ENCODE data around the gene RASGRP1. TPM values are rescaled to one million over a fixed set of nuclear protein-coding genes. Genes with fewer than 3 reads are reported as not detected.
"Not testable (repeated sequence)": the region's sequence is repeated elsewhere in the genome, so short reads cannot be mapped to it uniquely, and the experiment has no call there.

The RASGRP1 gene
- 0.37 and 0.51 TPM in 2 replicates for total RNA-seq

- DNase-seq = peak; percentile 64
These were observed at the start of gene RASGRP1 for GRCh38 chr15:38564557-38565286. RASGRP1 (minus strand) TSS chr15:38564814; CDS start chr15:38564628, 186 bp downstream.

- DNase-seq = no peak
These were observed 48.5 kb upstream of the RASGRP1 start for GRCh38 chr15:38613085-38613484.

GRCh38 chr15:38612159-38612863 lies 47.7 kb upstream of the RASGRP1 start:
- DNase-seq = no peak

- DNase-seq = no peak
These were observed 46.6 kb upstream of the RASGRP1 start for GRCh38 chr15:38611228-38611627.

GRCh38 chr15:38610748-38611147 lies 46.1 kb upstream of the RASGRP1 start:
- DNase-seq = no peak

- no peak for DNase-seq
These were observed 44.6 kb upstream of the RASGRP1 start for GRCh38 chr15:38609097-38609738.

GRCh38 chr15:38608682-38609081 lies 44.1 kb upstream of the RASGRP1 start:
- no peak for DNase-seq

- no peak for DNase-seq
These were observed 41.1 kb upstream of the RASGRP1 start for GRCh38 chr15:38605744-38606143.

GRCh38 chr15:38603672-38604071 lies 39.1 kb upstream of the RASGRP1 start:
- no peak for DNase-seq

GRCh38 chr15:38602910-38603670 lies 38.5 kb upstream of the RASGRP1 start:
- no peak for DNase-seq

- DNase-seq = no peak
These were observed 35.6 kb upstream of the RASGRP1 start for GRCh38 chr15:38600236-38600635.

GRCh38 chr15:38598749-38599148 lies 34.1 kb upstream of the RASGRP1 start:
- no peak for DNase-seq

GRCh38 chr15:38597219-38597800 lies 32.7 kb upstream of the RASGRP1 start:
- no peak for DNase-seq

GRCh38 chr15:38593524-38593923 lies 28.9 kb upstream of the RASGRP1 start:
- DNase-seq = no peak

GRCh38 chr15:38589502-38589901 lies 24.9 kb upstream of the RASGRP1 start:
- DNase-seq = peak; percentile 4

- no peak for DNase-seq
These were observed 24.1 kb upstream of the RASGRP1 start for GRCh38 chr15:38588672-38589071.

GRCh38 chr15:38587214-38587613 lies 22.6 kb upstream of the RASGRP1 start:
- DNase-seq = no peak

- not testable (repeated sequence) for DNase-seq
These were observed 21.4 kb upstream of the RASGRP1 start for GRCh38 chr15:38586005-38586404.

GRCh38 chr15:38578626-38579025 lies 14.0 kb upstream of the RASGRP1 start:
- no peak for DNase-seq

- no peak for DNase-seq
These were observed 12.9 kb upstream of the RASGRP1 start for GRCh38 chr15:38577424-38577987.

GRCh38 chr15:38576837-38577236 lies 12.2 kb upstream of the RASGRP1 start:
- DNase-seq = no peak

- no peak for DNase-seq
These were observed 11.6 kb upstream of the RASGRP1 start for GRCh38 chr15:38576261-38576660.
